ACC112 (cell line): ENCODE results near the gene CCT8L2.
"Not testable (repeated sequence)": the region's sequence is repeated elsewhere in the genome, so short reads cannot be mapped to it uniquely, and the experiment has no call there.

Experiments used
- H2AFZ ChIP-seq: fragments of 200-600 bp; sonication (generic); one replicate; pipeline ENCODE4 v1.6.0; 2017; ENCODE audit warnings: antibody characterized with exemption, low read length; ENCODE audit not compliant: unreplicated experiment
- H3K27ac ChIP-seq: fragments of 200-600 bp; sonication (generic); 2 replicates; pipeline ENCODE4 v1.5.1; 2014; ENCODE audit warnings: low read depth, mild to moderate bottlenecking, antibody characterized with exemption, low read length, moderate library complexity
- H3K27me3 ChIP-seq: fragments of 200-600 bp; sonication (generic); 2 replicates; pipeline ENCODE4 v1.6.1; 2014; ENCODE audit warnings: mild to moderate bottlenecking, antibody characterized with exemption, low read length, moderate library complexity, mixed read lengths; ENCODE audit not compliant: insufficient read depth
- H3K36me3 ChIP-seq: fragments of 200-600 bp; sonication (generic); 2 replicates; pipeline ENCODE4 v1.6.1; 2016; ENCODE audit warnings: mild to moderate bottlenecking, antibody characterized with exemption, low read length, moderate library complexity, mixed read lengths; ENCODE audit not compliant: insufficient read depth
- H3K4me1 ChIP-seq: fragments of 200-600 bp; sonication (generic); one replicate; pipeline ENCODE4 v1.6.1; 2016; ENCODE audit warnings: low read length, mixed read lengths; ENCODE audit not compliant: insufficient read depth, unreplicated experiment, control insufficient read depth
- H3K4me3 ChIP-seq: fragments of 200-600 bp; sonication (generic); 2 replicates; pipeline ENCODE4 v1.5.1; 2014; ENCODE audit warnings: mild to moderate bottlenecking, low read depth, low read length
- H3K79me2 ChIP-seq: fragments of 200-600 bp; sonication (generic); one replicate; pipeline ENCODE4 v1.6.0; 2016; ENCODE audit warnings: low read length; ENCODE audit not compliant: control insufficient read depth, unreplicated experiment, insufficient read depth

Gene CCT8L2

DNA sequence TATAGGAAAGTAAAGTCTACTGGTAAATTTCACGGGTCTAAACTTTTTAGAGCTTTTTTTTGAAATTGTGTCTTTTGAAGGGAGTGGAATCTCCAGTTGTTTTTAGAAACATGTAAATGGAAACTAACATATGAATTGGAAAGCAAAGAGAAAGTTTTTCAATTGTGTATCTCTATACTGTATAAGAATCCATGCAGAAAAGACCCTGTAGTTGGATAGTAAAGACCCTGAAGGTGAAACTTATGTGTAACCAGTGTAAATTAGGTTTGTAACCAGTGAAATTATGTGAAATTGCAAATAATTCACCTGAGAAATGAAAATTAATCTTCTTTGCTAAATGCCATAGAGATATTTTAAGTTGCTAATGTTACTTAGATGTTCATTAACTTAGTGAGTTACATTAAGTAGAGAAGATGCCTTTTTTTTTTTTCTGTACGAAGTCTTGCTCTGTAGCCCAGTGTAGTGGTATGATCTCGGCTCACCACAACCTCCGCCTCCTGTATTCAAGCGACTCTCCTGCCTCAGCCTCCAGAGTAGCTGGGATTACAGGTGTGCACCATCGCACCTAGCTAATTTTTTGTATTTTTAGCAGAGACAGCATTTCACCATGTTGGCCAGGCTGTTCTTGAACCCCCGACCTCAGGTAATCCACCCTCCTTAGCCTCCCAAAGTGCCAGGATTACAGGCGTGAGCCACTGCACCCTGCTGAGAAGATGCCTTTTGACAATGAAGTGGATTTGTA, 11.8 kb upstream of the CCT8L2 start:
- H3K79me2 ChIP-seq, H3K27ac ChIP-seq: not testable (repeated sequence)
- H3K27me3 ChIP-seq: peaks cover 29% of the 10 kb centered on the region

GRCh38 chr22:16603770-16604242, 11.2 kb upstream of the CCT8L2 start:
- H3K79me2 ChIP-seq, H3K36me3 ChIP-seq, H2AFZ ChIP-seq, H3K4me1 ChIP-seq, H3K27ac ChIP-seq, H3K4me3 ChIP-seq: not testable (repeated sequence)
- H3K27me3 ChIP-seq: peaks cover 25% of the 10 kb centered on the region

More for the DNA sequence above, 11.8 kb upstream of the CCT8L2 start:
- not testable (repeated sequence) for H3K4me1 ChIP-seq, H3K36me3 ChIP-seq, H2AFZ ChIP-seq, H3K4me3 ChIP-seq

DNA sequence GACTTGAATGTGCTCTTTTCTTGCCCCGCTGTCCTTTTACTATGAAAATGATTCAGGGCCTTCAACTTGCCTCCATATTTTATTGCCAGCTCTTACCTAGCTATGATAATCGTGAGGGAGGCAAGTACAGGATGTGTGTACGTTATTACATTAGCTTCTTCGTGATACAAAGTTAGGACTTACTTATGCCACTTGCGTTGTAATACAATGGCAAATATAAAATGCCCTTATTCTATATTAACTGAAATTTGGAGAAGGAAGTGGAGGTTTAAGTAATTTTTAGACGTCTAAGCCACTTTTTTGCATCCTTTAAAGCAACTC, 10.8 kb upstream of the CCT8L2 start:
- Histone ChIP-seq H3K4me3 (no peak overlapping the region), H3K27me3 (peaks cover 21% of the 10 kb centered on the region), H3K79me2 (no peaks in the 10 kb centered on the region), H2AFZ (no peak overlapping the region), H3K27ac (no peak overlapping the region), H3K4me1 (no peaks in the 10 kb centered on the region), H3K36me3 (no peaks in the 10 kb centered on the region)

GRCh38 chr22:16602728-16603447, 10.3 kb upstream of the CCT8L2 start:
- H2AFZ ChIP-seq, H3K79me2 ChIP-seq, H3K36me3 ChIP-seq, H3K4me3 ChIP-seq, H3K27ac ChIP-seq, H3K4me1 ChIP-seq: not testable (repeated sequence)
- peaks cover 21% of the 10 kb centered on the region for H3K27me3 ChIP-seq

GRCh38 chr22:16602224-16602727, 9.7 kb upstream of the CCT8L2 start:
- not testable (repeated sequence) for H3K4me3 ChIP-seq

DNA sequence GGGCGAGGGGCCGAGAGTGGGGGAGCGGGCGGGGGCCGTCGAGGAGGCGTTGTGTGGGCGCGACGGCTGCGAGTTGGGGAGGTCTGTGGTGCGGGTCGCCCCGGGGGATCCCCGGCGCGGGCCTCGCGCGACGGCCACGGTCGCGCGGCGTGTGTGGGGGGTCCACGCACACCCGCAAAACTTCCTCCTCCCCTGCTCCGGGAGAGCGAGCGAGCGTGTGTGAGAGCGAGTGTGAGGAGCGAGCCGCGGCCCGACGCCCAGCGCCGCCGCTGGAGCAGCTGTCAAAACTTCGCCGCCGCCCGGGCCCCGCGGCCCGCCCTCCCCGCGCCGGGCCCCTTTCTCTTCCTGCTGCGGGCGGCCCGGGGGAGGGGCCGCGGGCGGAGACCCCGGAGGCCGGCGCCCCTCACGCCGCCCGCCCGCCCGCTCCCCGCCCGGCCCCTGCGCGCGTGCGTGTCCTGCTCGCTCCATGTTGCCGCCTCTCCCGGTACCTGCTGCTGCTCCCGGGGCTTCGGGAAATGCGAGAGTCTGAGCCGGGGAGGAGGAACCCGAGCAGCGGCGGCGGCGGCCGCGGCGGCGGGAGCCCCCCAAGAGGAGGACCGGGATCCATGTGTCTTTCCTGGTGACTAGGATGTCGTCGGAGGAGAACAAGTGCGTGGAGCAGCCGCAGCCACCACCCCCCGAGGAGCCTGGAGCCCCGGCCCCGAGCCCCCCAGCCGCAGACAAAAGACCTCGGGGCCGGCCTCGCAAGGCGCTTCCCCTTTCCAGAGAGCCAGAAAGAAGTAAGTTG, 9.0 kb upstream of the CCT8L2 start:
- Histone ChIP-seq H3K27ac (no peak overlapping the region), H2AFZ (no peak overlapping the region), H3K27me3 (peaks cover 21% of the 10 kb centered on the region)

More at GRCh38 chr22:16602224-16602727, 9.7 kb upstream of the CCT8L2 start:
- not testable (repeated sequence) for H3K36me3 ChIP-seq, H3K27ac ChIP-seq, H2AFZ ChIP-seq, H3K79me2 ChIP-seq, H3K4me1 ChIP-seq
- H3K27me3 ChIP-seq: peaks cover 21% of the 10 kb centered on the region

GRCh38 chr22:16600644-16601436, 8.2 kb upstream of the CCT8L2 start:
- H3K4me3 ChIP-seq, H2AFZ ChIP-seq, H3K79me2 ChIP-seq, H3K36me3 ChIP-seq, H3K27ac ChIP-seq, H3K4me1 ChIP-seq: not testable (repeated sequence)
- H3K27me3 ChIP-seq: peaks cover 21% of the 10 kb centered on the region

More for the DNA sequence above, 9.0 kb upstream of the CCT8L2 start:
- H3K4me1 ChIP-seq: no peaks in the 10 kb centered on the region
- H3K79me2 ChIP-seq: no peaks in the 10 kb centered on the region
- no peaks in the 10 kb centered on the region for H3K36me3 ChIP-seq
- H3K4me3 ChIP-seq: no peak overlapping the region

DNA sequence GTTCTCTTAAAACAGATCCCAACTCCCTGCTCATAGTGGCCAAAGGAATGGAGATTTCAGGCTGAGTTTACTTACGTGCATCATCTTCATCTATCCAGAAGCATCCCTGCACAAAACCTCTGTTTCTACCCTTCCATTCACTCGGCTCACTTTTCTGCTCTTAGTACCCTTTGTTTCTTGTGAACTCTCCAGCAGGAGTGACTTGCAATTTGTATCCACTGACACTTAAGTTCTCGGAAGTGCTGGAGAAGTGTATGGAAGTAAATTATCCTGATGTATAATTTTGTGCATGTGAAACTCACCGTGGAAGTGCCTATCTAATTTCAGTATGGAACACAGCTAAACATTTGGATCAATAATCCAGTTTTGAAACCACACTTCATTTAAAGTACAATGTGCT, 7.0 kb upstream of the CCT8L2 start:
- not testable (repeated sequence) for H3K79me2 ChIP-seq, H3K4me3 ChIP-seq, H2AFZ ChIP-seq, H3K27ac ChIP-seq, H3K4me1 ChIP-seq, H3K36me3 ChIP-seq
- H3K27me3 ChIP-seq: peaks cover 21% of the 10 kb centered on the region

DNA sequence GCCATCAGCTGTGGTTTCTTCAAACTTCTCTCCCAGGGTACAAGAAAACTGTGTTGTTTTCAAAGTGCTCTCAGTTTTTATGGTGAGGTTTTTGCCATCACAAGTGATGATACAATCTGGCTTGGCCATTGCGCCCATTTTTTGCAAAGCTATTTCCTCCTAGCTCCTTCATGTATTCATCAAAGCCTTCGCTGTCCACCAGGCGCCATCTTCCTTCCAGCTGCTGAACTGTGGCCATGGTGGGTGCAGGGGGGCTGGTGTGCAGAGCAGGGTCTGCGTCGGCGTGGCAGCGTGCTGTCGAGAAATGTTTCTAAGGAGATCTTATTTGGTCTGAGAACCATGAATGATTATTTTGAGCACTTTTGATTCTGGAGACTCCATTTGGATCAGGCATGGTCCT, 2.6 kb upstream of the CCT8L2 start:
- H3K36me3 ChIP-seq, H3K4me3 ChIP-seq, H3K27ac ChIP-seq, H2AFZ ChIP-seq, H3K27me3 ChIP-seq, H3K79me2 ChIP-seq, H3K4me1 ChIP-seq: not testable (repeated sequence)

- Histone ChIP-seq H3K79me2 (no peaks in the 10 kb centered on the region), H2AFZ (no peak overlapping the region), H3K27ac (no peak overlapping the region), H3K4me1 (no peaks in the 10 kb centered on the region), H3K4me3 (no peak overlapping the region), H3K27me3 (no peaks in the 10 kb centered on the region), H3K36me3 (no peaks in the 10 kb centered on the region)
Measured at GRCh38 chr22:16594026-16594425, 1.4 kb upstream of the CCT8L2 start.
